GM23338 (cell line): ENCODE results near the gene SH3TC2. TPM values are rescaled to one million over a fixed set of nuclear protein-coding genes. Genes with fewer than 3 reads are reported as not detected.

ENCODE experiments used
- ATAC-seq: fragments of 200-7000 bp; cut with Tn5 transposase; 3 replicates; pipeline ENCODE4 v1.9.1; 2020
- DNase-seq: peaks from one replicate; pipeline ENCODE4 v3.0.0-alpha.2; 2015; ENCODE audit warnings: low spot score
- H2AFZ ChIP-seq: fragments of 200-600 bp; sonication (generic); 2 replicates; pipeline ENCODE4 v1.8.0; 2016; ENCODE audit warnings: antibody characterized with exemption, mild to moderate bottlenecking, moderate library complexity
- H3F3A ChIP-seq: fragments of 200-600 bp; sonication (generic); replicated peaks from 2 replicates; pipeline ENCODE4 v1.8.0; 2017; ENCODE audit warnings: antibody characterized with exemption, mixed run types, low read depth
- H3K27ac ChIP-seq: fragments of 200-600 bp; sonication (generic); 2 replicates; pipeline ENCODE4 v1.6.1; 2016; ENCODE audit warnings: low read depth
- H3K27me3 ChIP-seq: fragments of 200-600 bp; sonication (generic); 2 replicates; pipeline ENCODE4 v1.8.0; 2016; ENCODE audit warnings: mild to moderate bottlenecking, mixed run types, moderate library complexity; ENCODE audit not compliant: insufficient read depth
- H3K36me3 ChIP-seq: fragments of 200-600 bp; sonication (generic); 2 replicates; pipeline ENCODE4 v1.8.0; 2016; ENCODE audit warnings: mild to moderate bottlenecking; ENCODE audit not compliant: insufficient read depth
- H3K4me1 ChIP-seq: fragments of 200-600 bp; sonication (generic); 2 replicates; pipeline ENCODE4 v1.8.0; 2016; ENCODE audit warnings: mild to moderate bottlenecking, moderate library complexity; ENCODE audit not compliant: insufficient read depth
- H3K4me2 ChIP-seq: fragments of 200-600 bp; sonication (generic); 2 replicates; pipeline ENCODE4 v1.7.1; 2017; ENCODE audit warnings: mixed run types
- H3K4me3 ChIP-seq: fragments of 200-600 bp; sonication (generic); 2 replicates; pipeline ENCODE4 v1.6.1; 2016; ENCODE audit warnings: mixed run types
- H3K79me2 ChIP-seq: fragments of 200-600 bp; sonication (generic); replicated peaks from 2 replicates; pipeline ENCODE4 v1.8.0; 2017; ENCODE audit warnings: mild to moderate bottlenecking; ENCODE audit not compliant: insufficient read depth
- H3K9me2 ChIP-seq: fragments of 200-600 bp; sonication (generic); 2 replicates; pipeline ENCODE4 v1.8.0; 2017; ENCODE audit not compliant: insufficient read depth
- H4K20me1 ChIP-seq: fragments of 200-600 bp; sonication (generic); replicated peaks from 2 replicates; pipeline ENCODE4 v1.8.0; 2017; ENCODE audit warnings: mild to moderate bottlenecking; ENCODE audit not compliant: insufficient read depth
- H3K27ac Mint-ChIP-seq: 2 replicates; pipeline ENCODE4 v1.8.0; 2020; ENCODE audit warnings: inconsistent platforms, mild to moderate bottlenecking, moderate library complexity, mixed read lengths
- H3K27me3 Mint-ChIP-seq: 3 replicates; pipeline ENCODE4 v1.8.0; 2022; ENCODE audit warnings: low read depth, mild to moderate bottlenecking, moderate library complexity, mixed read lengths, inconsistent platforms; ENCODE audit not compliant: insufficient read depth, poor library complexity
- H3K36me3 Mint-ChIP-seq: 3 replicates; pipeline ENCODE4 v1.8.0; 2021; ENCODE audit warnings: low read depth, mild to moderate bottlenecking, inconsistent platforms, moderate library complexity, mixed read lengths
- H3K4me1 Mint-ChIP-seq: 3 replicates; pipeline ENCODE4 v1.8.0; 2020; ENCODE audit warnings: mild to moderate bottlenecking, inconsistent platforms, mixed read lengths
- H3K4me3 Mint-ChIP-seq: 3 replicates; pipeline ENCODE4 v1.8.0; 2021; ENCODE audit warnings: moderate library complexity, mild to moderate bottlenecking, inconsistent platforms, mixed read lengths
- H3K9me3 Mint-ChIP-seq: 3 replicates; pipeline ENCODE4 v1.8.0; 2020; ENCODE audit warnings: moderate library complexity, mild to moderate bottlenecking, inconsistent platforms, mixed read lengths
- CREB1 ChIP-seq: fragments of 250-450 bp; sonication (Bioruptor Pico); IDR thresholded peaks from 2 replicates; pipeline ENCODE4 v1.5.0; 2020; ENCODE audit warnings: low read depth, mild to moderate bottlenecking, moderate library complexity
- CTCF ChIP-seq, 2 experiments: fragments of 200-600 bp in 1 of 2; sonication (generic) in 1 of 2; conservative IDR thresholded peaks; 2 replicates each; pipeline versions ENCODE4 v1.5.1 to v1.6.1; 2016 to 2017; ENCODE audit warnings: antibody characterized with exemption in 2 of 2, low read depth in 2 of 2, mild to moderate bottlenecking in 2 of 2, moderate library complexity in 1 of 2
- ETS1 ChIP-seq: IDR thresholded peaks from 2 replicates; pipeline ENCODE4 v1.6.1; 2016; ENCODE audit warnings: antibody characterized with exemption
- EZH2 ChIP-seq: fragments of 200-600 bp; sonication (generic); IDR thresholded peaks from one replicate; pipeline ENCODE4 v1.8.0; 2017; ENCODE audit warnings: antibody characterized with exemption, mild to moderate bottlenecking, low read depth; ENCODE audit not compliant: unreplicated experiment
- EZH2phosphoT487 ChIP-seq: fragments of 200-600 bp; sonication (generic); IDR thresholded peaks from one replicate; pipeline ENCODE4 v1.8.1; 2018; ENCODE audit warnings: antibody characterized with exemption; ENCODE audit not compliant: unreplicated experiment
- JUNB ChIP-seq: IDR thresholded peaks from one replicate; pipeline ENCODE4 v1.6.1; 2016; ENCODE audit warnings: antibody characterized with exemption; ENCODE audit not compliant: unreplicated experiment
- NANOG ChIP-seq: IDR thresholded peaks from 2 replicates; pipeline ENCODE4 v1.6.1; 2016; ENCODE audit warnings: antibody characterized with exemption, borderline replicate concordance
- POLR2AphosphoS5 ChIP-seq: IDR thresholded peaks from 2 replicates; pipeline ENCODE4 v1.6.1; 2016; ENCODE audit warnings: antibody characterized with exemption, low read depth
- REST ChIP-seq: IDR thresholded peaks from one replicate; pipeline ENCODE4 v1.6.1; 2018; ENCODE audit warnings: antibody characterized with exemption; ENCODE audit not compliant: unreplicated experiment
- STAT1 ChIP-seq: IDR thresholded peaks from one replicate; pipeline ENCODE4 v1.6.1; 2016; ENCODE audit warnings: antibody characterized with exemption; ENCODE audit not compliant: unreplicated experiment
- ZNF114 ChIP-seq: fragments of 250-450 bp; sonication (Bioruptor Pico); IDR thresholded peaks from 2 replicates; pipeline ENCODE4 v1.5.0; 2020; ENCODE audit warnings: mild to moderate bottlenecking, moderate library complexity
- ZNF331 ChIP-seq: fragments of 250-450 bp; sonication (Bioruptor Pico); IDR thresholded peaks from 2 replicates; pipeline ENCODE4 v1.5.0; 2020; ENCODE audit warnings: low read depth, mild to moderate bottlenecking, moderate library complexity
- ZNF462 ChIP-seq: fragments of 250-450 bp; sonication (Bioruptor Pico); IDR thresholded peaks from 2 replicates; pipeline ENCODE4 v1.5.0; 2020; ENCODE audit warnings: mild to moderate bottlenecking, moderate library complexity
- polyA plus RNA-seq: library from polyadenylated mRNA; unstranded; fragments of >200 nt; fragmentation: Nextera tagmentation; extraction: Ambion mirVana; gene quantifications from 2 replicates; pipeline ENCODE4 v1.2.1, GENCODE V29; 2016
- total RNA-seq: library from RNA; depleted of rRNA; stranded (reverse); fragments of >200 nt; shearing (Covaris generic); gene quantifications from 2 replicates; pipeline ENCODE4 v1.2.3, GENCODE V29; 2014

SH3TC2 gene
- total and polyA plus RNA-seq, 2 experiments from 2014 or later, result 0.10 to 0.17 TPM

DNA sequence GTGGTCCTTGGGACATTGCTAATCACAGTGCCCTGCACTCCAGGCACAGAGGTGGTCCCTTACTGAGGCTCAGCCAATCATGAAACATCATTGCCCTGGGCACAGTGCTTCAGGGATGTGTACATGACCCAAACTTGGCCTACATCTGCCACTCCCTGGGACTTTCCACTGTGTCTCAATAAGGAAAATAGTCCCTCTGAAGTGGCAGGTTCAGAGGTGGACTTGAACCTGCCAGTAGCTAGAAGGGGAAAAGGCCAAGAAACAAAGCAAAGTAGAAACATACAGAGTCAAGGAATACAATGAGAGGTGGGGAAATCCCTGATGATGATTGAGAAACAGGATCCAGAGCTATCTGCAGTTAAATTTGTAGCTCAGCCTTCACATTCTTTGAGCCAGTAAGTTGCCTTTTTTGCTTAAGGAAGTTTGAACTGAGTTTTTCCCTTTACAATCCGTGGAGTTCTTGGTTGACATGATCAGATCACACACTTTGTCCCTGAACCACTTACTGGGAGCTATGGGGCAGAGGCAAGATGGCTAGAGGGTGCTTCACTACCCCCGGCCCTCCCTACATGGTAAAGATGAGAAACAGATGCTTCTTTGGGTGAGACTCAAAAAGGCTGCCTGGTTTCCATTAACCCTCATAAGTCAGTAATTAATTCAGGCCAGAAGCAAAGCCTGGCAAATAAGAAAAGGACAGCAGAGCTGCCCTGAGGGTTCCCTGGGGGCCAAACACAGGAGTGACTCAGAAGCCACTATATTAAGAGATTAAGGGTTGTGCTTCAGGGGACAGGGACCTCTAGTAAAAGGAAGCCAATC is 57.6 kb downstream of the SH3TC2 start:
- Histone ChIP-seq H3F3A (no peaks in the 10 kb centered on the region), H3K27ac (no peak overlapping the region), H2AFZ (no peak overlapping the region), H3K4me3 (no peak overlapping the region), H4K20me1 (no peaks in the 10 kb centered on the region), H3K4me1 (no peaks in the 10 kb centered on the region), H3K27me3 (no peaks in the 10 kb centered on the region), H3K36me3 (no peaks in the 10 kb centered on the region), H3K79me2 (no peaks in the 10 kb centered on the region), H3K9me2 (no peaks in the 10 kb centered on the region), H3K4me2 (no peak overlapping the region)
- DNase-seq, result no peak
- H3K4me3 Mint-ChIP-seq, result no peak overlapping the region
- ATAC-seq, result no peak
- H3K9me3 Mint-ChIP-seq, result no peaks in the 10 kb centered on the region
- H3K4me1 Mint-ChIP-seq, result peaks cover 5% of the 10 kb centered on the region; the same call in 2 of the 3 replicates
- no peaks in the 10 kb centered on the region for H3K36me3 Mint-ChIP-seq
- TF ChIP-seq ETS1 (no peak), ZNF114 (CRISPR knock-in tag) (no peak), EZH2 (no peak), STAT1 (no peak), JUNB (no peak), REST (no peak), CTCF (conservative IDR thresholded peaks at IDR 0.05; ENCODE audit: low read depth in 2 of 2) (no peak), POLR2AphosphoS5 (no peak), CREB1 (CRISPR knock-in tag) (no peak), ZNF331 (CRISPR knock-in tag) (no peak), ZNF462 (CRISPR knock-in tag) (no peak), EZH2phosphoT487 (no peak), NANOG (no peak)
- no peak overlapping the region for H3K27ac Mint-ChIP-seq
- H3K27me3 Mint-ChIP-seq, result peaks cover 2% of the 10 kb centered on the region
